GM21367 (cell line): ENCODE measurements around the gene PCDHGB1.
"Not testable (repeated sequence)": the region's sequence is repeated elsewhere in the genome, so short reads cannot be mapped to it uniquely, and the experiment has no call there.

Experiments used
- ATAC-seq: cut with Tn5 transposase; IDR thresholded peaks from one replicate; pipeline ENCODE4 v1.9.1; 2021; ENCODE audit not compliant: unreplicated experiment

PCDHGB1 gene

DNA sequence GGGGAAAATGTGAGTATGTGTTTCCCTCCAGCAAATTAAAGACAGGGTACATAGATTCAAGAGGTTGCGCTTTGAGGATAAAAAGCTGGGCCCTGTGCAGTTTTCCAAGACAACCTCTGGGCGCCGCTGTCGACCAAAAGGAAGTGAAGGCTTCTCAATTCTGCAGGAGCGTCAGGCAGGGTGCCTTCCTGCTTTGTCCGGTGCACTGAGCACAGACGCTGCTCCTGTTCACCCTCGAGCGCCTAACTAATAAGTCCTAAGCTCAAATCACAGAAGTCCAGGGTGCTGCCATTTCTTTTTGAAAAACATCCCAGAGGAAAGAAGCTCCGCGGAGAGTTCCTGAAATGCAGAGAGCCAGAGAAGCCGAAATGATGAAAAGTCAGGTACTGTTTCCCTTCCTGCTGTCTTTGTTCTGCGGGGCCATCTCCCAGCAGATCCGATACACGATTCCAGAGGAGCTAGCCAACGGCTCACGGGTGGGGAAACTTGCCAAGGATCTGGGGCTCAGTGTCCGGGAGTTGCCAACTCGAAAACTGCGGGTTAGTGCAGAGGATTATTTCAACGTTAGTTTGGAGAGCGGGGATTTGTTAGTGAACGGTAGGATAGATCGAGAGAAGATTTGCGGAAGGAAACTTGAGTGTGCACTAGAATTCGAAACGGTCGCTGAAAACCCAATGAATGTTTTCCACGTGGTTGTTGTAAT, at the start of gene PCDHGB1:
TSS of gene PCDHGB1 (plus strand) at position 183 of the 703 bp plus-strand sequence. CDS start at position 345, 162 bp downstream.
- peak; percentile 83 for ATAC-seq

DNA sequence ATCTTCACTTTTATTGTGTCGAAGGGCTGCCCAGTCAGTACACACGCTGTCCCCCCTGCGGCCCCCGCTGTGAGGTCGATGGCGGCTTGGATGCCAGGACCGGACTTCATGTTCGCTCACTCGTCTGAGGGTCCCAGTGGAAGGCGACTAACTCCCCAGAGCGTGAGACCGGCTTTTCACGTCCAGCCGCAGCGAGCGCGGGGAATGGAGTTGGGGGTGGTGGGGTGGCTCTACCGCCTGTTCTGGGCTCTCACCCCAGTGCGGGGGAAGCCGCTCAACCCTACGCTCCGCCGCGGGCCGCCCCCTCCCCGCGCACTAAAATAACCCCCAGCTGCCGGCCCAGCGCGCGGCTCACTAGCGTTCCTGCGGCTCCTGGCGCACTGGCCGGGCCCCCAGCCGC, 46.1 kb upstream of the PCDHGB1 start, which contains the start of gene SLC25A2:
TSS of gene SLC25A2 (minus strand) at position 294 of the 400 bp plus-strand sequence. CDS start at position 110, 184 bp downstream.
- ATAC-seq: no peak

DNA sequence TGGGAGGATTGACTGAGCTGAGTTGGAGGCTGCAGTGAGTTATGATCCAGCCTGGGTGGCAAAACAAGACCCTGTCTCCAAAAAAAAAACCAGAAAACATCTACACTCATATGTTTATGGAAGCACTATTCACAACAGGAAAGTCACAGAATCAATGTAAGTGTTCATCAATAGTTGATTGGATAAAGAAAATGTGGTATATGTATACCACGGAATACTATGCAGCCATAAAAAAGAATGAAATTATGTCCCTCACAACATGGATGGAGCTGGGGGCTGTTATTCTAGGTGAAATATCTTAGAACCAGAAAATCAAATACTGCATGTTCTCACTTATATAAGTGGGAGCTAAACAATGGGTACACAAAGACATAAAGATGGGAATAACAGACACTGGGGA, 43.3 kb upstream of the PCDHGB1 start:
- no peak for ATAC-seq

- no peak for ATAC-seq
Observed at GRCh38 chr5:141313711-141314110, 36.2 kb upstream of the PCDHGB1 start.

DNA sequence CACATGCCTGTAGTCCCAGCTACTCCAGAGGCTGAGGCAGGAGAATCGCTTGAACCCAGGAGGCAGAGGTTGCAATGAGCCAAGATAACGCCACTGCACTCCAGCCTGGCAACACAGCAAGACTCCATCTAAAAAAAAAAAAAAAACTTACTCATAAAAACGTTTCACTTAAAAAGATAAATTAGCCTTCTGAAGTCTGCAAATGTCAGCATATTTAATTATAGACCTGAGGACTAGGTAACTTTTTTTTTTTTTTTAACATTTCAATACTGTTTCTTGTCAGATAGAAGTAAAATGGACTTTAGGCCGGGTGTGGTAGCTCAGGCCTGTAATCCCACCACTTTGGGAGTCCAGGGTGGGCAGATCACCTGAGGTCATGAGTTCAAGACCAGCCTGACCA, 32.9 kb upstream of the PCDHGB1 start:
- ATAC-seq: not testable (repeated sequence)

- ATAC-seq: no peak
Observed at GRCh38 chr5:141319202-141319601, 30.7 kb upstream of the PCDHGB1 start.

GRCh38 chr5:141319699-141320098, 30.2 kb upstream of the PCDHGB1 start:
- no peak for ATAC-seq

GRCh38 chr5:141320225-141321169, 29.4 kb upstream of the PCDHGB1 start, which contains the start of gene TAF7:
TAF7 (minus strand) TSS chr5:141320784; CDS start chr5:141320044, 740 bp downstream.
- ATAC-seq: peak; percentile 90

DNA sequence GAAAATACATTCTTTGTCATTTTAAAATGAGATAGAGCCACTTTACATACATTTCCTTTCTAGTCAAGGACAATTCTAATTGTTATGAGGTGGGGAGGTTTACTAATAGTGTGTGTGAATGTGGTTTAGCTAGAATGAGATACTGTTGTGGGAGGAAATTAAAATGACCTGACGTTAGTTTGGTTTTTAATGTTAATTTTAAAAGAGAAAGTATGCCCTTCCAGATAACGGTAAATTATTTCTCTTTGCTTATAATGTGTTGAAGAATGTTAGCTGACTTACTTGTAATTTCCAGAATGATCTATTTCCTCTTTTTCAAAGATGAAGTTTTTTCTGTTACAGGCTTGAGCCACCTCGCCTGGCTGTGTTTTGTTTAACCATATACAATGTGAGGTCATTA, 27.6 kb upstream of the PCDHGB1 start:
- no peak for ATAC-seq

DNA sequence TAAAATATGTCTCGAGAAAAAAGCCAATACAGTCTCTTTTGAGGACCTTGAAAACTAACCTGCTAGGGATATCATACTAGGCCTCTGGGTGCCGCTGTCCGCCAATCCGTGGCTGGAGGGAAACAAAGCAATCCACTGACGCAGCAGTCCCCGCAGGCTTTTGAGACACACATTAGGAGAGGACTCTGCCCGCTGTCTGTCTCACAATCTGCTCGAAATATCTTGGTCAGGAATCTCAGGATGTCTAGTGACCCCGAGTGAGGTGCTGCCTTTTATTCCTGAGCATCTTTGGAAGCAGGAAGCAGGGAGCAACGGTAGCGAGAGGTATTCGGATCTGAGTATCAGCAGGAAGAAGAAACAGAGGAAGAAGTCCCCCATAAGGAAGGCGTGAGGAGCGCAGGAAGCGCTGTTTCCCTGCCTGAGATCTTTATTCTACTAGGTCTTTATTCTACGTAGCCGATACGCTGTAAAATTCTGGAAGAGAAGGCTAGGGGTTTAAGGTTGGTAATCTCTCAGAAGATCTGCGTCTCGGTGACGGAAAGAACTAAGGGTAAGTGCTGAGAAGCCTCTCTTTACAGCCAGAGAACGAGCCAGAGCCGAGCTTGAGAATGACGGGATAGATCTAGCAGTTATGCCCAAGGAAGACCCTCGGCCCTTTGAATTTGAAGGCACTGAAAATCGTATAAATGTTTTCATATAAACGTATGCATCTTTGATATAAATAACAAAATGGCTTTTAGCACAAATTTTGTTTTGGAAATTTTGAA, 23.6 kb upstream of the PCDHGB1 start:
- ATAC-seq: peak; percentile 65

DNA sequence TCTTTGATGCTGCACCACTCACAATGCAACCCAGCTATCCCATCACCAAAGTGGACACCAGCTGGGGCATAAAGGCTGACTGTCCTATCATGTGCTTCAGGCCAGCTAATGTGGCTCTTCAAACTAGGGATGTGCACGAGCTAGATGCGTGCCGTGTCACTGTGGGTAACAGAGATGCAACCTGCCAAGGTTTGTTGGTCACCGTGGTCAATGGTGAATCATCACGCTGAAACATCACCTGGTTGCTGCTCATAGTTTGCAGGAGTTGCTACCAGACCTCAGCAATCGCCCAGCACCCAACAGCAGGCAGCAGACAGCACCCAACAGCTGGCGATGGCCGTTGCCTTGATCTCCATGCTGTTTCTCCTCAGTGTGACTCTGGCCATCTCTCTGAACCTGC, 21.7 kb upstream of the PCDHGB1 start:
- no peak for ATAC-seq

DNA sequence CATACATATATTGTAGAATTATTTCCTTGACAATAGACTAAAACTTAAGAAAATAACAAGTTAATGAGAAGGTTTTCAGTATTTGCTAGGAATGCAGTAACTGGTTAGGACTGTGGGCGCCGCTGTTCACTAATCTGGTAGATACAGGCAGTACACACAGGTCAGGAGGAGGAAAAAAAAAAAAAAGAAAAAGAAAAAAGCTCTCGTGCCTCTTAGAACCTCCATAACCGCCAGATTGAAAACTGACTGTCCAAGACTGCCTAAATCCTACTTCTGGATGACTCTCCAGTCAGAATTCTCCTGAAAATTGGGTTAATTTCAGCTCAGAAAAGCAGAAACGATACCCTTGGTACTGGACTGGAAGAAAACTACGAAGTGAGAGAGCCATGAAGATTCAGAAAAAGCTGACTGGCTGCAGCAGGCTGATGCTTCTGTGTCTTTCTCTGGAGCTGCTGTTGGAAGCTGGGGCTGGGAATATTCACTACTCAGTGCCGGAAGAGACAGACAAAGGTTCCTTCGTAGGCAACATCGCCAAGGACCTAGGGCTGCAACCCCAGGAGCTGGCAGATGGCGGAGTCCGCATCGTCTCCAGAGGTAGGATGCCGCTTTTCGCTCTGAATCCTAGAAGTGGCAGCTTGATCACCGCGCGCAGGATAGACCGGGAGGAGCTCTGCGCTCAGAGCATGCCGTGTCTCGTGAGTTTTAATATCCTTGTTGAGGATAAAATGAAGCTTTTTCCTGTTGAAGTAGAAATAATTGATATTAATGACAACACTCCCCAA, 19.4 kb upstream of the PCDHGB1 start, which contains the start of gene PCDHGA1:
TSS of gene PCDHGA1 (plus strand) at position 216 of the 782 bp plus-strand sequence.
- ATAC-seq: no peak

- ATAC-seq: not testable (repeated sequence)
Observed at GRCh38 chr5:141332571-141332970, 17.3 kb upstream of the PCDHGB1 start.

GRCh38 chr5:141338538-141339306, 11.2 kb upstream of the PCDHGB1 start, which contains the start of gene PCDHGA2:
PCDHGA2 (plus strand) TSS chr5:141338760.
- ATAC-seq: no peak

- ATAC-seq: not testable (repeated sequence)
Observed at GRCh38 chr5:141340781-141341354, 9.0 kb upstream of the PCDHGB1 start.

DNA sequence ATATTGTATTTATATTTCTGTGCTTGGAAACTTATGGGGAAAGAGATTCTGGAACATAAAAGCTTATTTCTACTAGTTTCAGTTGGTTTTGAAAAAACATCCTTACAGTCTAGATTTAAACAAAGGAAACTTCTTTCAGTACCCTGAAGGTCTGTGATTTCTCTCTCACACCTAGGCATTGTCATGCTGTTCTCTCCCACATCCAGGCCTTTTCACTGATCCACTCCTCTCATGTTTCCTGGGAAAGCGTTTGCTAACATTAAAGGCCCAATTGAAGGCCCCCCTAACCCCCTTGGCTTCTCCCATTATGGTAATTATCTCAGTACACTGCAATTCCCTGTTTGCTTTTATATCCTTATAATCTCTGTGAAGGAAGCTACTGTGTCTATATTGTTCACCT, 7.1 kb upstream of the PCDHGB1 start:
- ATAC-seq: no peak

GRCh38 chr5:141343242-141343952, 6.5 kb upstream of the PCDHGB1 start, which contains the start of gene PCDHGA3:
PCDHGA3 (plus strand) TSS chr5:141343829; CDS start chr5:141344034, 205 bp downstream.
- ATAC-seq: no peak

DNA sequence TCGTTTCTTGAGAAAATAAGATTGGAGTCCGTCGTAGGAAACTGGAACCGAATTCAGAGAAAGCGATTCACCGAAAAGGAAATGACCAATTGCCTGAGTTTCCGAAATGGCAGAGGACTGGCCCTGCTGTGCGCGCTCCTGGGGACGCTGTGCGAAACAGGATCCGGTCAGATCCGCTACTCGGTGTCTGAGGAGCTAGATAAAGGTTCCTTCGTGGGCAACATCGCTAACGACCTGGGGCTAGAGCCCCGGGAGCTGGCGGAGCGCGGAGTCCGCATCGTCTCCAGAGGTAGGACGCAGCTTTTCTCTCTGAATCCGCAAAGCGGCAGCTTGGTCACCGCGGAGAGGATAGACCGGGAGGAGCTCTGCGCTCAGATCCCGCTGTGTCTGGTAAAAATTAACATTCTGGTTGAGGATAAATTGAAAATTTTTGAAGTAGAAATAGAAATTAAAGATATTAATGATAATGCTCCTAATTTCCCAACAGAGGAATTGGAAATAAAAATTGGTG, 5.9 kb upstream of the PCDHGB1 start:
- no peak for ATAC-seq
